Thoracic aorta (tissue), 2 donors: ENCODE results near the gene MCC. TPM values are rescaled to one million over a fixed set of nuclear protein-coding genes. Genes with fewer than 3 reads are reported as not detected.

ENCODE experiments used
- ATAC-seq: fragments of 150-250 bp; one replicate; pipeline ENCODE4 v1.8.0; 2017; ENCODE audit warnings: low read depth; ENCODE audit not compliant: insufficient number of reproducible peaks, low FRiP score
- DNase-seq: peaks from one replicate; pipeline ENCODE4 v3.0.0-alpha.2; 2020; ENCODE audit warnings: low spot score
- H3K27ac ChIP-seq, 2 donors: fragments of 200-600 bp; sonication (generic); 1 replicate in 1 of 2; 2 replicates in 1 of 2; pipeline ENCODE4 v1.5.1; 2016; ENCODE audit warnings: mild to moderate bottlenecking in 2 of 2, moderate library complexity in 2 of 2
- H3K27me3 ChIP-seq: fragments of 200-600 bp; sonication (generic); replicated peaks from 2 replicates; pipeline ENCODE4 v1.6.0; 2016; ENCODE audit warnings: mild to moderate bottlenecking; ENCODE audit not compliant: insufficient read depth
- H3K36me3 ChIP-seq: fragments of 200-600 bp; sonication (generic); one replicate; pipeline ENCODE4 v1.5.1; 2016
- H3K4me1 ChIP-seq, 2 donors: fragments of 200-600 bp; sonication (generic); 1 replicate in 1 of 2; 2 replicates in 1 of 2; pipeline versions ENCODE4 v1.5.1 to v1.6.0; 2016; ENCODE audit warnings: low read depth in 2 of 2, mild to moderate bottlenecking in 1 of 2; ENCODE audit not compliant: control insufficient read depth in 1 of 2
- H3K4me3 ChIP-seq: fragments of 200-600 bp; sonication (generic); 2 replicates; pipeline ENCODE4 v1.5.1; 2016; ENCODE audit warnings: mild to moderate bottlenecking
- H3K9me3 ChIP-seq: fragments of 200-600 bp; sonication (generic); 2 replicates; pipeline ENCODE4 v1.5.1; 2016
- CTCF ChIP-seq: fragments of 200-600 bp; sonication (generic); IDR thresholded peaks from one replicate; pipeline ENCODE4 v1.5.1; 2019; ENCODE audit warnings: antibody characterized with exemption
- total RNA-seq, 2 donors: library from RNA; depleted of rRNA; stranded (reverse); fragments of >200 nt; gene quantifications; one replicate each; pipeline versions ENCODE4 v1.1.0 to v1.2.3, GENCODE V29; 2016

The MCC gene
- total RNA-seq, 2 donors from 2014 or later = 14.6 to 27.2 TPM

DNA sequence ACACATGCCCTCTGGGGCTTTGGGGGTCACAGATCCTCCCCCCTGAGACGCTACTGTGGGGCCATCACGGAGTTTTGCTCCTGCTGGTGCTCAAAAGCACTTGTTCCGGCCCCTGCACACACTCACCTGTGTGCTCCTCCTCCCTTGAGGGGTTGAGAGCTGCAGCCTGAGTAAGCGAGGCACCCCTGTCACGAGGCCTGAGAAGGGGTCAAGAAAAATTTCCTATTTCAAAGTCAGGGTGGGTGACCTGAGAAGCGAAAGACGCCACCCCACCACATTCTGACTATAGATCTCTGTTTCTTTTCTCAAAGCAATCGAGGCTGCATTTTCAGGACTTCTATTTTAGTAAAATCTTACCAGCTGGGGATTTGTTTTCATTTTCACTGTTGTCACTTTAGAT is 373.2 kb downstream of the MCC start:
- no peak for DNase-seq
- H3K4me3 ChIP-seq = no peak overlapping the region
- TF ChIP-seq CTCF = no peak
- no peaks in the 10 kb centered on the region for H3K27me3 ChIP-seq
- no peaks in the 10 kb centered on the region for H3K9me3 ChIP-seq
- no peak overlapping the region for H3K27ac ChIP-seq
- H3K4me1 ChIP-seq = peaks cover 0 to 15% of the 10 kb centered on the region in 2 donors
- ATAC-seq = no peak
- no peaks in the 10 kb centered on the region for H3K36me3 ChIP-seq

- Histone ChIP-seq H3K4me3 (no peak overlapping the region), H3K27me3 (no peaks in the 10 kb centered on the region), H3K27ac (no peak overlapping the region), H3K36me3 (no peaks in the 10 kb centered on the region), H3K4me1 (peaks cover 0 to 11% of the 10 kb centered on the region in 2 donors), H3K9me3 (no peaks in the 10 kb centered on the region)
- no peak for ATAC-seq
- no peak for TF ChIP-seq CTCF
- no peak for DNase-seq
Measured at GRCh38 chr5:113114559-113114958, 373.7 kb downstream of the MCC start.

- DNase-seq (no peak), ATAC-seq (no peak)
- H3K9me3 ChIP-seq = no peaks in the 10 kb centered on the region
- no peak overlapping the region for H3K27ac ChIP-seq
- H3K27me3 ChIP-seq = no peaks in the 10 kb centered on the region
- H3K4me3 ChIP-seq = no peak overlapping the region
- H3K4me1 ChIP-seq = no peaks in the 10 kb centered on the region
- TF ChIP-seq CTCF = no peak
- no peaks in the 10 kb centered on the region for H3K36me3 ChIP-seq
Measured at GRCh38 chr5:113112435-113112834, 375.8 kb downstream of the MCC start.

- H3K4me1 ChIP-seq = no peaks in the 10 kb centered on the region
- H3K27ac ChIP-seq = no peak overlapping the region
- no peak overlapping the region for H3K4me3 ChIP-seq
- no peak for TF ChIP-seq CTCF
- no peaks in the 10 kb centered on the region for H3K27me3 ChIP-seq
- no peaks in the 10 kb centered on the region for H3K9me3 ChIP-seq
- no peak for DNase-seq
- ATAC-seq = no peak
- no peaks in the 10 kb centered on the region for H3K36me3 ChIP-seq
Measured at GRCh38 chr5:113110117-113110516, 378.1 kb downstream of the MCC start.

DNA sequence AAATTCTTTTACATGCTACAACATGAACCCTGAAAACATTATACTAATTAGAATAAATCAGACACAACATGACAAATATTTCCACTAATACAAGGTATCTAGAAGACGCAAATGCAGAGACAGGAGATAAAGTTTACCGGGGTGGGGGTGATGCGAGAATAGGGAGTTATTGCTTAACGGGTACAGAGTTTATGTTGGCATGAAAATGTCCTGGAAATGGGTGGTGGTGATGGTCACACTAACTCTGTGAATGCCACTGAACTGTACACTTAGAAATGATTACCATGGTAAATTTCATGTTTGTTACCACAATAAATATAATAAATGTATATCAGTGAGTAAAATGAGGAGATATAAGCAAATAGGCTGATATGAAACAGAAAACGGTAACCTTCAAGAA is 378.9 kb downstream of the MCC start:
- ATAC-seq = no peak
- no peaks in the 10 kb centered on the region for H3K4me1 ChIP-seq
- TF ChIP-seq CTCF = no peak
- no peak overlapping the region for H3K27ac ChIP-seq
- no peak for DNase-seq
- no peaks in the 10 kb centered on the region for H3K36me3 ChIP-seq
- H3K9me3 ChIP-seq = no peaks in the 10 kb centered on the region
- no peak overlapping the region for H3K4me3 ChIP-seq
- no peaks in the 10 kb centered on the region for H3K27me3 ChIP-seq
